Measurements from ENCODE around the gene SDF4.
"Not testable (repeated sequence)": the region's sequence is repeated elsewhere in the genome, so short reads cannot be mapped to it uniquely, and the experiment has no call there.

The SDF4 gene

DNA sequence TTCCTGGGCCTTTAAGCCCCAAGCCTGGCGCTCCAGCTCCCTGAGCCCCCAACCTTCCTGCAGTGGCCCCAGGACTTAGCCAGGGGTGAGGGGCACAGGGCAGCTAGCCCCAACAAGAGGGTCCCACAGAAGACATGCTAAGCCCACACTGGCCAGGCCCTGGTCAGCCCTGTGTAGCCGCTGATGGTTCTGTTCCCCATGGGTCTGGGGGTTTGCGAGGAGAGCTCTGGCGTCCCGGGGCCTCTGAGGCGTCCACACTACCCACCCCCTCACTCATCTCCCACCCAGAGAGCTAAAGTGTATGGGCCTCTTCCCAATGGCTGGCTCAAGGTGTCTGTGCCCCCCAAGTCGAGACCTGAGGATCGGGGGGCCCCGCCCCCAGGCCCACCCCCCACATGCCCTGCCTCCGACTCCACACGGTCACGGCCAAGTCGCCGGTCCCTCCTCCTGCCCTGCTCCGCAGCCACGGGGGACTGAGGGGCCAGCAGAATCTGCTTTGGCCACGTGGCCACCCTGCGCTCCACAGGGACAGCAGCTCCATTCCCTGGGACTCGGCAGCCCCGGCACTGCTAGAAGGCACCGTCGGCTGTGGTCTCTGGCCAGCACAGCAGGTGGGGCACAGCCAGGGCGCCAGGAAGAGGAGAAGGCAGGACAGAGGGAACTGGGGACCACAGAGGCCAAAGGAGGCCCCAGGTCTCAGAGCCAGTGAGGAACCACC is 33.2 kb downstream of the SDF4 start:
- no peak for DNase-seq (ENCODE audit: low read depth in 2 of 2)
- no peak overlapping the region for H3K4me3 ChIP-seq (replicated peaks in 1 of 2; ENCODE audit: low read depth in 2 of 2, low read length in 2 of 2)
- TF ChIP-seq, protein P1, sequence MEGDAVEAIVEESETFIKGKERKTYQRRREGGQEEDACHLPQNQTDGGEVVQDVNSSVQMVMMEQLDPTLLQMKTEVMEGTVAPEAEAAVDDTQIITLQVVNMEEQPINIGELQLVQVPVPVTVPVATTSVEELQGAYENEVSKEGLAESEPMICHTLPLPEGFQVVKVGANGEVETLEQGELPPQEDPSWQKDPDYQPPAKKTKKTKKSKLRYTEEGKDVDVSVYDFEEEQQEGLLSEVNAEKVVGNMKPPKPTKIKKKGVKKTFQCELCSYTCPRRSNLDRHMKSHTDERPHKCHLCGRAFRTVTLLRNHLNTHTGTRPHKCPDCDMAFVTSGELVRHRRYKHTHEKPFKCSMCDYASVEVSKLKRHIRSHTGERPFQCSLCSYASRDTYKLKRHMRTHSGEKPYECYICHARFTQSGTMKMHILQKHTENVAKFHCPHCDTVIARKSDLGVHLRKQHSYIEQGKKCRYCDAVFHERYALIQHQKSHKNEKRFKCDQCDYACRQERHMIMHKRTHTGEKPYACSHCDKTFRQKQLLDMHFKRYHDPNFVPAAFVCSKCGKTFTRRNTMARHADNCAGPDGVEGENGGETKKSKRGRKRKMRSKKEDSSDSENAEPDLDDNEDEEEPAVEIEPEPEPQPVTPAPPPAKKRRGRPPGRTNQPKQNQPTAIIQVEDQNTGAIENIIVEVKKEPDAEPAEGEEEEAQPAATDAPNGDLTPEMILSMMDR (IDR thresholded peaks at IDR 0.05; ENCODE audit: low read depth, low read length), result no peak

GRCh38 chr1:1197551-1198422 is 34.0 kb downstream of the SDF4 start:
- no peak for DNase-seq (ENCODE audit: low read depth in 2 of 2)
- TF ChIP-seq, protein P1 (IDR thresholded peaks at IDR 0.05; ENCODE audit: low read depth, low read length), result no peak

DNA sequence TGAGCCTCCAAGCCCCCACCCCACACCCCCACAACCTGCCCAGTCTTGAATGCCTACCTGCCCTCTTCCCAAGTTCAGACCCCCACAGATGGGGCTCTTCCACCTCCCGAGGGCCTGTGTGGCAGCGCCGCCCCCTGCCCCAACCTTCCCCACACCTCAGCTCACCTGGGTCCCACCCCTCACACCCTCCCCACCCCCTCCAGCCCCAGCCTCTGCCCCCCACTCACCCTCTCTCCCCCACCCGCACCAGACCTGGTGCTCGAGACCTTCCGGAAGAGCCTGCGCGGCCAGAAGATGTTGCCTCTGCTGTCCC is 34.7 kb downstream of the SDF4 start:
- TF ChIP-seq, protein P1 (IDR thresholded peaks at IDR 0.05; ENCODE audit: low read depth, low read length), result no peak
- no peak for DNase-seq (ENCODE audit: low read depth in 2 of 2)
- H3K4me3 ChIP-seq (replicated peaks in 1 of 2; ENCODE audit: low read depth in 2 of 2, low read length in 2 of 2), result no peak overlapping the region

More at GRCh38 chr1:1197551-1198422, 34.0 kb downstream of the SDF4 start:
- H3K4me3 ChIP-seq (replicated peaks in 1 of 2; ENCODE audit: low read depth in 2 of 2, low read length in 2 of 2), result no peak overlapping the region

DNA sequence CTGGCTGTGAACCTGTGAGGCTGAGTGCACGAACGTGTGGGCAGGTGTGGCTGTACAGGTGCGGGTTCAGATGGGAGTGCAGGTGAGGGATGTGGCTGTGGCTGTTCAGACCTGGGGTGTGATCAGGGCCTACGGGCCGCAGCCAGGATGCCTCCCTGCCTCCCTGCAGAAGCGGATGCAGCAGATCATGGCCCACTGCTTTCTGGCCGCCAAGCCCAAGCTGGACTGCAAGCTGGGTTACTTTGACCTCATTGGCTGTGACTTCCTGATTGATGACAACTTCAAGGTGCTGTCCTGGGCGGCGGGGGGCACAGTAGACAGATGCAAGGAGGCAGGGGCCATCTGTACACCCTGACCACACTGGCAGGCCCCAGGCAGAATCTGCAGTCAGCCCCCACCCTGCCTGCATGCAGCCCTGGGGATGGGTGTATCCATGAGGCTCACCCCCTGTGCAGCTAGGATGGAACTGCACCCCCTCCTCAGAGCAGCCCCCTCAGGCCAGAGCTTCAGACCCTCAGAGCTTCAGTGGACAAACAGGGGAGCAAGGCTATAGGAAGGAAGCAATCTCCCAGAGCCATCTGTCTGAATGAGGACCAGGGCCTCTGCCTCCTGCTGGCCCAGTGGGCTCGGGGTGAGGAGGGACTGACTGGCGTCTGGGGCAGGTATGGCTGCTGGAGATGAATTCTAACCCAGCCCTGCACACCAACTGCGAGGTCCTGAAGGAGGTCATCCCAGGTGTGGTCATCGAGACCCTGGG is 35.2 kb downstream of the SDF4 start:
- H3K4me3 ChIP-seq (replicated peaks in 1 of 2; ENCODE audit: low read depth in 2 of 2, low read length in 2 of 2), result no peak overlapping the region
- no peak for DNase-seq (ENCODE audit: low read depth in 2 of 2)

DNA sequence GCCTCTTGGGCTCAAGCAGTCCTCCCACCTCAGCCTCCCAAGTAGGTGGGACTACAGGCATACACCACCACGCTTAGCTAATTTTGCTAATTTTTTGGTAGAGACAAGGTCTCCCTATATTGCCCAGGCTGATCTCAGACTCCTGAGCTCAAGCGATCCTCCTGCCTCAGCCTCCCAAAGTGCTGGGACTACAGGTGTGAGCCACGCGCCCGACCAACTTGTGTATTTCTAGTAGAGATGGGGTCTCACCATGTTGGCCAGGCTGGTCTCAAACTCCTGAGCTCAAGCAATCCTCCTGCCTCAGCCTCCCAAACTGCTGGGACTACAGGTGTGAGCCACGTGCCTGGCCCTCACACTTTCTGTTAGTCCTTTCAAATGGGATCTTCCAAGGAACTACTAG is 36.1 kb downstream of the SDF4 start:
- not testable (repeated sequence) for H3K4me3 ChIP-seq (replicated peaks in 1 of 2; ENCODE audit: low read depth in 2 of 2, low read length in 2 of 2); DNase-seq (ENCODE audit: low read depth in 2 of 2)

More for the DNA sequence above, 35.2 kb downstream of the SDF4 start:
- TF ChIP-seq, protein P1 (IDR thresholded peaks at IDR 0.05; ENCODE audit: low read depth, low read length), result no peak

DNA sequence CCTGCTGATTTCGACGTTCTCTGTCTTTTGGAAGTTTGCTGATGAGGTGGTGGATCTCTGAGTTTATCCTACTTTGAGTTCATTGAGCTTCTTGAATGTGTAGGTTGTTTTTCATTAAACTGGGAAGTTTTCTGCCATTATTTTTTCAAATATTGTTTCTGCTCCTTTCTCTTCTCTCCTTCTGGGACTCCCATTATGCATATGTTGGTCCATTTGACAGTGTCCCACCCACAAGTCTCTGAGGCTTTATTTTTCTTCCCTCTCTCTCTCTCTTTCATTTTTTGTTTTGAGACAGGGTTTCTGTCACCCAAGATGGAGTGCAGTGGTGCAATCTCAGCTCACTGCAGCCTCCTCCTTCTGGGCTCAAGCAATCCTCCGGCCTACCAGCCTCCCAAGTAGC is 37.1 kb downstream of the SDF4 start:
- H3K4me3 ChIP-seq (replicated peaks in 1 of 2; ENCODE audit: low read depth in 2 of 2, low read length in 2 of 2), result no peak overlapping the region
- TF ChIP-seq, protein P1 (IDR thresholded peaks at IDR 0.05; ENCODE audit: low read depth, low read length), result no peak
- no peak for DNase-seq (ENCODE audit: low read depth in 2 of 2)

GRCh38 chr1:1191734-1192133 is 40.1 kb downstream of the SDF4 start:
- TF ChIP-seq, protein P1 (IDR thresholded peaks at IDR 0.05; ENCODE audit: low read depth, low read length), result no peak
- H3K4me3 ChIP-seq (replicated peaks in 1 of 2; ENCODE audit: low read depth in 2 of 2, low read length in 2 of 2), result no peak overlapping the region
- DNase-seq (ENCODE audit: low read depth in 2 of 2), result no peak

Measured in cardiac fibroblast (primary cell).